Upper lobe of left lung (tissue), 4 donors: ENCODE results near the gene ACACA.
"Not testable (repeated sequence)": the region's sequence is repeated elsewhere in the genome, so short reads cannot be mapped to it uniquely, and the experiment has no call there.

Source experiments
- CTCF ChIP-seq, 6 experiments: fragments of 450-650 bp in 4 of 6; fragments of 200-600 bp in 2 of 6; sonication (generic) in 2 of 6; IDR thresholded peaks; one replicate each; pipeline ENCODE4 v1.5.1; 2016 to 2019; ENCODE audit warnings: antibody characterized with exemption in 6 of 6
- POLR2A ChIP-seq, 4 donors: fragments of 450-650 bp; IDR thresholded peaks; one replicate each; pipeline ENCODE4 v1.5.1; 2016 to 2017; ENCODE audit warnings: antibody characterized with exemption in 4 of 4, mild to moderate bottlenecking in 2 of 4
- POLR2AphosphoS5 ChIP-seq, 2 donors: sonication (generic); formaldehyde crosslinking; IDR thresholded peaks; one replicate each; pipeline ENCODE4 v1.5.1; 2017; ENCODE audit warnings: antibody characterized with exemption in 2 of 2

DNA sequence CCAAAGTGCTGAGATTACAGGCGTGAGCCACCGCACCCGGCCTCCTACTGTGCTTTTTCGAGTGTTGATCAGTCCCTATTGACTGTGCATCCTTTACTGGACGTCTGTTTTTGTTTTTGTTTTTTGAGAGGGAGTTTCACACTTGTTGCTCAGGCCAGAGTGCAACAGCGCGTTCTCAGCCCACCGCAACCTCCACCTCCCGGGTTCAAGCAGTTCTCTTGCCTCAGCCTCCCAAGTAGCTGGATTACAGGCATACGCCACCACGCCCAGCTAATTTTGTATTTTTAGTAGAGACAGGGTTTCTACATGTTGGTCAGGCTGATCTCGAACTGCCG, 1.5 kb upstream of the ACACA start:
- TF ChIP-seq CTCF, POLR2A, POLR2AphosphoS5 (IDR thresholded peaks at IDR 0.05): not testable (repeated sequence)
